Thyroid gland (tissue), 4 donors: Measurements from ENCODE around the gene ALG2. TPM values are rescaled to one million over a fixed set of nuclear protein-coding genes. Genes with fewer than 3 reads are reported as not detected.
A peak's percentile ranks its signal among the peaks of the same experiment; 100 is the strongest.

ENCODE experiments used
- DNase-seq, 2 donors: peaks; one replicate each; pipeline ENCODE4 v3.0.0-alpha.2; 2019
- H3K27ac ChIP-seq, 3 donors: fragments of 200-600 bp; sonication (generic); 1 replicate in 2 of 3; 2 replicates in 1 of 3; pipeline ENCODE4 v1.5.1; 2016 to 2019; ENCODE audit warnings: mild to moderate bottlenecking in 1 of 3, moderate library complexity in 1 of 3
- H3K27me3 ChIP-seq: fragments of 200-600 bp; sonication (generic); one replicate; pipeline ENCODE4 v1.5.1; 2019
- H3K36me3 ChIP-seq, 2 donors: fragments of 200-600 bp; sonication (generic); one replicate each; pipeline ENCODE4 v1.5.1; 2016 to 2019
- H3K4me1 ChIP-seq, 2 donors: fragments of 200-600 bp; sonication (generic); one replicate each; pipeline ENCODE4 v1.5.1; 2017 to 2019
- H3K4me3 ChIP-seq, 3 donors: fragments of 200-600 bp; sonication (generic); replicated peaks in 1 of 3; 1 replicate in 2 of 3; 2 replicates in 1 of 3; pipeline ENCODE4 v1.5.1; 2016; ENCODE audit warnings: mild to moderate bottlenecking in 1 of 3
- H3K9me3 ChIP-seq: fragments of 200-600 bp; sonication (generic); one replicate; pipeline ENCODE4 v1.5.1; 2017
- CTCF ChIP-seq, 6 experiments: fragments of 200-600 bp in 3 of 6; fragments of 450-650 bp in 3 of 6; sonication (generic) in 3 of 6; IDR thresholded peaks; one replicate each; pipeline ENCODE4 v1.5.1; 2016 to 2019; ENCODE audit warnings: antibody characterized with exemption in 6 of 6, mild to moderate bottlenecking in 2 of 6, inconsistent platforms in 1 of 6, moderate library complexity in 1 of 6
- POLR2A ChIP-seq, 2 donors: fragments of 450-650 bp; IDR thresholded peaks; one replicate each; pipeline ENCODE4 v1.6.1; 2017; ENCODE audit warnings: antibody characterized with exemption in 2 of 2, mild to moderate bottlenecking in 2 of 2, moderate library complexity in 1 of 2
- WGBS, 2 donors: methylation state at CpG; one replicate each; pipeline ENCODE4 v1.1.5; 2017; 5-methylcytosine and 5-hydroxymethylcytosine counted together
- intact Hi-C: fragments of 100-400 bp; cut with DNase I; formaldehyde crosslinking; loops from one replicate; pipeline ENCODE4 v1.15.1; 2023
- total RNA-seq, 4 donors: library from RNA; depleted of rRNA; stranded (reverse); fragments of >200 nt; gene quantifications; one replicate each; pipeline ENCODE4 v1.2.3, GENCODE V29; 2016

The ALG2 gene
- total RNA-seq, 4 donors from 2014 or later, result 45.0 to 63.9 (median 58.2) TPM

- H3K9me3 ChIP-seq, result no peaks in the 10 kb centered on the region
- no peaks in the 10 kb centered on the region for H3K27me3 ChIP-seq
- no peak overlapping the region for H3K4me3 ChIP-seq
- H3K36me3 ChIP-seq, result no peaks in the 10 kb centered on the region
- intact Hi-C loops, result no loop called here
- peaks cover 5 to 17% of the 10 kb centered on the region in 2 donors for H3K4me1 ChIP-seq
- peak overlapping the region in 1 of 3 donors; percentile 84 for H3K27ac ChIP-seq
- WGBS, 2 donors, result 93 to 96% methylated on average over 6 to 8 of the region's 8 CpGs
- no peak for DNase-seq
- TF ChIP-seq CTCF (IDR thresholded peaks at IDR 0.05) (no peak), POLR2A (IDR thresholded peaks at IDR 0.05) (no peak)
Measured at GRCh38 chr9:99257723-99258389, 36.1 kb upstream of the ALG2 start.

- DNase-seq, result no peak
- Histone ChIP-seq H3K27me3 (no peaks in the 10 kb centered on the region), H3K27ac (no peak overlapping the region), H3K4me3 (no peak overlapping the region), H3K9me3 (no peaks in the 10 kb centered on the region), H3K36me3 (no peaks in the 10 kb centered on the region), H3K4me1 (peaks cover 5 to 17% of the 10 kb centered on the region in 2 donors)
- TF ChIP-seq POLR2A (IDR thresholded peaks at IDR 0.05), result no peak
- no peak for TF ChIP-seq CTCF (IDR thresholded peaks at IDR 0.05)
- 46 to 55% methylated on average over 1 of the region's 1 CpG for WGBS, 2 donors
- intact Hi-C loops, result no loop called here
Measured at GRCh38 chr9:99255651-99256050, 33.9 kb upstream of the ALG2 start.

- H3K27me3 ChIP-seq, result no peaks in the 10 kb centered on the region
- H3K27ac ChIP-seq, result no peak overlapping the region
- H3K36me3 ChIP-seq, result no peaks in the 10 kb centered on the region
- H3K4me1 ChIP-seq, result peaks cover 0 to 3% of the 10 kb centered on the region in 2 donors
- no peak overlapping the region for H3K4me3 ChIP-seq
- no peaks in the 10 kb centered on the region for H3K9me3 ChIP-seq
- TF ChIP-seq POLR2A (IDR thresholded peaks at IDR 0.05), result no peak
- no peak for TF ChIP-seq CTCF (IDR thresholded peaks at IDR 0.05)
- intact Hi-C loops, result no loop called here
- WGBS, 2 donors, result 75 to 81% methylated on average over 14 to 15 of the region's 15 CpGs
- no peak for DNase-seq
Measured at GRCh38 chr9:99253772-99254431, 32.2 kb upstream of the ALG2 start.

- Histone ChIP-seq H3K4me3 (no peak overlapping the region), H3K27ac (no peak overlapping the region), H3K4me1 (no peaks in the 10 kb centered on the region), H3K9me3 (no peaks in the 10 kb centered on the region), H3K36me3 (no peaks in the 10 kb centered on the region), H3K27me3 (no peaks in the 10 kb centered on the region)
- 88 to 100% methylated on average over 2 of the region's 2 CpGs for WGBS, 2 donors
- intact Hi-C loops, result no loop called here
- no peak for TF ChIP-seq CTCF (IDR thresholded peaks at IDR 0.05)
- TF ChIP-seq POLR2A (IDR thresholded peaks at IDR 0.05), result no peak
- DNase-seq, result no peak
Measured at GRCh38 chr9:99253134-99253533, 31.4 kb upstream of the ALG2 start.

GRCh38 chr9:99251157-99251556 lies 29.4 kb upstream of the ALG2 start:
- no peaks in the 10 kb centered on the region for H3K36me3 ChIP-seq
- H3K27me3 ChIP-seq, result no peaks in the 10 kb centered on the region
- 86% methylated on average over 4 of the region's 4 CpGs for WGBS, 2 donors
- H3K4me3 ChIP-seq, result no peak overlapping the region
- no peak for DNase-seq
- H3K9me3 ChIP-seq, result no peaks in the 10 kb centered on the region
- H3K4me1 ChIP-seq, result no peaks in the 10 kb centered on the region
- intact Hi-C loops, result no loop called here
- no peak overlapping the region for H3K27ac ChIP-seq
- no peak for TF ChIP-seq CTCF (IDR thresholded peaks at IDR 0.05)
- TF ChIP-seq POLR2A (IDR thresholded peaks at IDR 0.05), result no peak
